SK-N-SH treated with all-trans-retinoic acid at 6 μM for 48 hours (cell line): Measurements from ENCODE around the gene SLC2A11.

ENCODE experiments used
- ATAC-seq: fragments of 200-7000 bp; cut with Tn5 transposase; 3 replicates; pipeline ENCODE4 v1.9.1; 2020; ENCODE audit warnings: mild to moderate bottlenecking, moderate library complexity
- CSDC2 ChIP-seq: fragments of 250-450 bp; sonication (Bioruptor Pico); IDR thresholded peaks from 2 replicates; pipeline ENCODE4 v1.5.0; 2020; ENCODE audit warnings: mild to moderate bottlenecking, moderate library complexity
- ESRRG ChIP-seq: fragments of 250-450 bp; sonication (Bioruptor Pico); IDR thresholded peaks from 2 replicates; pipeline ENCODE4 v1.6.1; 2021; ENCODE audit warnings: mild to moderate bottlenecking
- GLIS3 ChIP-seq: fragments of 250-450 bp; sonication (Bioruptor Pico); IDR thresholded peaks from 2 replicates; pipeline ENCODE4 v1.5.0; 2020; ENCODE audit warnings: mild to moderate bottlenecking, moderate library complexity
- OSR1 ChIP-seq: fragments of 250-450 bp; sonication (Bioruptor Pico); IDR thresholded peaks from 2 replicates; pipeline ENCODE4 v1.8.0; 2022; ENCODE audit warnings: moderate library complexity, mild to moderate bottlenecking, inconsistent platforms
- POU6F1 ChIP-seq: fragments of 250-450 bp; sonication (Bioruptor Pico); IDR thresholded peaks from 2 replicates; pipeline ENCODE4 v1.8.0; 2021; ENCODE audit warnings: low read depth, mild to moderate bottlenecking, moderate library complexity, borderline replicate concordance
- RARB ChIP-seq: fragments of 250-450 bp; sonication (Bioruptor Pico); IDR thresholded peaks from 2 replicates; pipeline ENCODE4 v1.8.0; 2021; ENCODE audit warnings: mild to moderate bottlenecking, moderate library complexity
- TCF4 ChIP-seq: fragments of 250-450 bp; sonication (Bioruptor Pico); IDR thresholded peaks from 2 replicates; pipeline ENCODE4 v1.8.0; 2021; ENCODE audit warnings: mild to moderate bottlenecking, moderate library complexity, borderline replicate concordance
- TOX ChIP-seq: fragments of 250-450 bp; sonication (Bioruptor Pico); IDR thresholded peaks from 2 replicates; pipeline ENCODE4 v1.8.0; 2021; ENCODE audit warnings: mild to moderate bottlenecking, moderate library complexity, borderline replicate concordance
- ZC3H10 ChIP-seq: fragments of 250-450 bp; sonication (Bioruptor Pico); IDR thresholded peaks from 2 replicates; pipeline ENCODE4 v1.5.1; 2021; ENCODE audit warnings: mild to moderate bottlenecking, moderate library complexity
- ZFP3 ChIP-seq: fragments of 250-450 bp; sonication (Bioruptor Pico); IDR thresholded peaks from 2 replicates; pipeline ENCODE4 v1.5.0; 2020; ENCODE audit warnings: mild to moderate bottlenecking, moderate library complexity
- ZNF565 ChIP-seq: fragments of 450-650 bp; formaldehyde crosslinking; conservative IDR thresholded peaks from 2 replicates; pipeline ENCODE4 v1.5.0; 2020; ENCODE audit warnings: low read depth, mild to moderate bottlenecking, moderate library complexity
- ZNF70 ChIP-seq: fragments of 450-650 bp; formaldehyde crosslinking; IDR thresholded peaks from 2 replicates; pipeline ENCODE4 v1.5.0; 2020; ENCODE audit warnings: mild to moderate bottlenecking, moderate library complexity
- ZNF8 ChIP-seq: fragments of 450-650 bp; formaldehyde crosslinking; IDR thresholded peaks from 2 replicates; pipeline ENCODE4 v1.5.0; 2020; ENCODE audit warnings: mild to moderate bottlenecking, moderate library complexity
- TF ChIP-seq, protein P1 (sequence below): fragments of 250-450 bp; sonication (Bioruptor Pico); IDR thresholded peaks from 2 replicates; pipeline ENCODE4 v1.5.0; 2020; ENCODE audit warnings: mild to moderate bottlenecking, moderate library complexity
- TF ChIP-seq, protein P2 (sequence below): fragments of 250-450 bp; sonication (Bioruptor Pico); IDR thresholded peaks from 2 replicates; pipeline ENCODE4 v1.5.1; 2020; ENCODE audit warnings: low read depth, mild to moderate bottlenecking, moderate library complexity

Gene SLC2A11

DNA sequence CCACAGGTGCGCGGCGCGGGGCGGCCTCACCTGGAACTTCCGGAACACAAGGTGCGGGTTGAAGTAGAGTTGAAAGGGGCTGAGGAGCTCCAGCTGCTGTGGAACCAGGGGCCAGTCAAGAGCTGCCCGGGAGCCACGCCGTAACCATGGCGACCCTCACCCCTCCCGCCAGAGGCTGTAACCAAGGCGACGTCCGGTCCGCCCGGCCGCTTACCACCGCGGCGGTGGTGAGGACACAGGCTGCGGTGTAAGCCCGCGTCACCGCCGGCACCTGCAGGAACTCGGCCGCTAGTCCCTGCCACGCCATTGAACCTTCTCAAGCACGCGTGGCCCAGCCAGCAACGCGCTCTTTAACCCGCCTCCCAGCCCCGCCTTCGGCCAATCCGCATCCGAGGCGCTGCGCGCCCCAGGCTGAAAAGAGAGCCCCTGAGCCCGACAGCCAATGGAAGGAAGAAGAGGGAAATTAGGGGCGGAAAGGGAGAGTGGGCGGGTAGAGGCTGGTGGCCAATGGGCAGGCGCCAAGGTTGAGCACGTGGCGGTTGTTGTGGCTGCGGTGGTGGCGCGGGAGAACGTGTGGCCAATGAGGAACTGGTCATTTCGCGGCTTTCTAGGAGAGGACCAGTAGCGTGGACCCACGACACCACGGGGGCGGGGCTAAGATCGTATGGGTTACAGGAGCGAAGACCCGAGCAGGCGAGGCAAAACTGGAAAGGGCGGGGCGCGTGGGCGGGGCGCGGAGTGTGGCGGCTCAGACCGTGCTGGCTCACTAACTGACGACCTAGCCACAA, 18.8 kb upstream of the SLC2A11 start, which contains the start of gene DERL3:
Gene DERL3, minus strand, starts transcription at position 326 of the 788 bp plus-strand sequence. Its CDS starts 19 bp downstream, at position 307.
- ATAC-seq, result peak; percentile 44
- TF ChIP-seq OSR1 (CRISPR knock-in tag) (no peak), ZNF565 (CRISPR knock-in tag) (no peak), TOX (CRISPR knock-in tag) (no peak), GLIS3 (CRISPR knock-in tag) (no peak), POU6F1 (CRISPR knock-in tag) (no peak), ESRRG (no peak), ZNF70 (CRISPR knock-in tag) (no peak)
- TF ChIP-seq, protein P1, sequence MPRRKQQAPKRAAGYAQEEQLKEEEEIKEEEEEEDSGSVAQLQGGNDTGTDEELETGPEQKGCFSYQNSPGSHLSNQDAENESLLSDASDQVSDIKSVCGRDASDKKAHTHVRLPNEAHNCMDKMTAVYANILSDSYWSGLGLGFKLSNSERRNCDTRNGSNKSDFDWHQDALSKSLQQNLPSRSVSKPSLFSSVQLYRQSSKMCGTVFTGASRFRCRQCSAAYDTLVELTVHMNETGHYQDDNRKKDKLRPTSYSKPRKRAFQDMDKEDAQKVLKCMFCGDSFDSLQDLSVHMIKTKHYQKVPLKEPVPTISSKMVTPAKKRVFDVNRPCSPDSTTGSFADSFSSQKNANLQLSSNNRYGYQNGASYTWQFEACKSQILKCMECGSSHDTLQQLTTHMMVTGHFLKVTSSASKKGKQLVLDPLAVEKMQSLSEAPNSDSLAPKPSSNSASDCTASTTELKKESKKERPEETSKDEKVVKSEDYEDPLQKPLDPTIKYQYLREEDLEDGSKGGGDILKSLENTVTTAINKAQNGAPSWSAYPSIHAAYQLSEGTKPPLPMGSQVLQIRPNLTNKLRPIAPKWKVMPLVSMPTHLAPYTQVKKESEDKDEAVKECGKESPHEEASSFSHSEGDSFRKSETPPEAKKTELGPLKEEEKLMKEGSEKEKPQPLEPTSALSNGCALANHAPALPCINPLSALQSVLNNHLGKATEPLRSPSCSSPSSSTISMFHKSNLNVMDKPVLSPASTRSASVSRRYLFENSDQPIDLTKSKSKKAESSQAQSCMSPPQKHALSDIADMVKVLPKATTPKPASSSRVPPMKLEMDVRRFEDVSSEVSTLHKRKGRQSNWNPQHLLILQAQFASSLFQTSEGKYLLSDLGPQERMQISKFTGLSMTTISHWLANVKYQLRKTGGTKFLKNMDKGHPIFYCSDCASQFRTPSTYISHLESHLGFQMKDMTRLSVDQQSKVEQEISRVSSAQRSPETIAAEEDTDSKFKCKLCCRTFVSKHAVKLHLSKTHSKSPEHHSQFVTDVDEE (CRISPR knock-in tag), result no peak

DNA sequence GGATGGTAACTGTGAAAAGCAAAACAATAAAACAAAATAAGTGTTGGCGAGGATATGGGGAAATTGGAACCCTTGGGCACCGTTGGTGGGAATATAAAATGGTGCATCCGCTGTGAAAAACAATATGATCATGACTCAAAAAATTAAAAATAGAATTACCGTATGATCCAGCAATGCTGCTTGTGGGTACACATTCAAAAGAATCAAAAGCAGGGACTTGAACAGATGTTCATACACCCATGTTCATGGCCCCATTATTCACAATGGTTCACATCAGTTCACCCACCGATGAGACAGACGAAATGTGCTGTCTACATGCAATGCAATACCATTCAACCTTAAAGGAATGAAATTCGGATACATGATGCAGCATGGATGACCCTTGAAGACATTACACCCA, 17.6 kb upstream of the SLC2A11 start:
- TF ChIP-seq ESRRG (no peak), RARB (CRISPR knock-in tag) (no peak)
- ATAC-seq, result no peak

DNA sequence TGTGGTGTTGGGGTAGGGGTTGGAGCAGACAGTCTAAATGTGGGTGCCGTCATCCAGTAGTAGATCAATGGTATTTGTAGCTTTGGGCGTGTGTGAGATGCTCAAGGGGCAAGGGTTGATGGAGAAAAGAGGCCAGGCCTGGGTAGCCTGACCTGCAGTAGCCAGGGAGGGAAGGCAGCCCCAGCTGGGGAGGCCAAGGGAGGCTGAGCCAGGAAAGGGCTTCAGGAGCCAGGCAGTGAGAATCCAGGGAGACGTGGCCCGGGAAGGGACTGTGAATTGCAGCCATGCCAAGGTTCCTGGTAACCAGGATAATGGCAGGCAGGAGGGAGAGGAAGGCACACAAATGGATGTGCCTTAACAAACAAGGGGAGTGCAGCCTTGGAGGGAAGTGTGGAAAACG, 16.4 kb upstream of the SLC2A11 start:
- no peak for ATAC-seq
- TF ChIP-seq ZC3H10, result no peak
- no peak for TF ChIP-seq ZNF565 (CRISPR knock-in tag)
- TF ChIP-seq RARB (CRISPR knock-in tag), result no peak
- no peak for TF ChIP-seq ZFP3 (CRISPR knock-in tag)
- TF ChIP-seq OSR1 (CRISPR knock-in tag), result no peak
- TF ChIP-seq, protein P2, sequence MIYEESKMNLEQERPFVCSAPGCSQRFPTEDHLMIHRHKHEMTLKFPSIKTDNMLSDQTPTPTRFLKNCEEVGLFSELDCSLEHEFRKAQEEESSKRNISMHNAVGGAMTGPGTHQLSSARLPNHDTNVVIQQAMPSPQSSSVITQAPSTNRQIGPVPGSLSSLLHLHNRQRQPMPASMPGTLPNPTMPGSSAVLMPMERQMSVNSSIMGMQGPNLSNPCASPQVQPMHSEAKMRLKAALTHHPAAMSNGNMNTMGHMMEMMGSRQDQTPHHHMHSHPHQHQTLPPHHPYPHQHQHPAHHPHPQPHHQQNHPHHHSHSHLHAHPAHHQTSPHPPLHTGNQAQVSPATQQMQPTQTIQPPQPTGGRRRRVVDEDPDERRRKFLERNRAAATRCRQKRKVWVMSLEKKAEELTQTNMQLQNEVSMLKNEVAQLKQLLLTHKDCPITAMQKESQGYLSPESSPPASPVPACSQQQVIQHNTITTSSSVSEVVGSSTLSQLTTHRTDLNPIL, result no peak
- TF ChIP-seq, protein P1 (CRISPR knock-in tag), result no peak
- no peak for TF ChIP-seq ZNF8 (CRISPR knock-in tag)
- no peak for TF ChIP-seq CSDC2 (CRISPR knock-in tag)
- TF ChIP-seq, all 23 proteins: peak for 0

DNA sequence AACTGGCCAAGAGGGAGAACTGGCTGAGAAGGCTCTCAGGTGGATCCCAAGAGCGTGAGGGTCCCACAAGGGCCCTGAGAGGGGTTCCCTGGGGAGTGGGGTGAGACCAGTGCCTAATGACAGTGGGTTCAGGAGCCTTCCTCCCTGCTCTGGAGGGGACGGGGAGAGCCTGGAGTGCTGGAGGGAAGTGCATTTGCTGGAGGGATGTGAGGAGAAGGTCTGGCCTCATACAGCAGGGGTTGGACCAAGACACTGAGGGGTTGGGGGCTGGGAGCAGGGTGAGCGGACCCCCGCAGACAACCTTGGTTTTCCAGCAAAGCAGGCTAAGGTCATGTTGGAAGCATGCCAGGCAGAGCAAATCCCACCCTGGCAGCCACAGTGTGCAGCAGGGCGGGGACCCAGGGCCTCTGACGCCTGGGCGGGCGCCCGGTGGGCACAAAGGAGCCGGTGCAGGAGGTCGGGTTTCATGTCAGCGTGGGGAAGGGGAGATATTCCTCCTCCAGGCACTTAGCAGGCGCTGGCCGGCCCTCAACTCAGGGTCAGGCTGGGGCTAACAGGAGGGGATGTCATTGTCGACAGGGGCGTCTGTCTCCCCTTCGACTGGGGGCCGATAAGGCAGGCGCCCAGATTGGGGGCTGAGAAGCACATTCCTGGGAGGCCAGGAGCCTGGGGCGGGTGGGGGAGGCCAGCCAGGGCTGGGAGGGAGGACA, 15.8 kb upstream of the SLC2A11 start:
- TF ChIP-seq TCF4 (CRISPR knock-in tag) (no peak), ZC3H10 (no peak), POU6F1 (CRISPR knock-in tag) (no peak)
- TF ChIP-seq, all 23 proteins: peak for 0
- ATAC-seq, result no peak
